Measurements from ENCODE around the gene RAP2C.

Gene RAP2C

GRCh38 chrX:132219343-132219768, at the start of gene RAP2C:
TSS of gene RAP2C (minus strand) at chrX:132219447. CDS start at chrX:132217268, 2,179 bp downstream.
- Histone ChIP-seq H3K9me3 (ENCODE audit: control insufficient read depth, low read length) (no peaks in the 10 kb centered on the region), H3K27me3 (replicated peaks; ENCODE audit: control insufficient read depth, insufficient read depth, low read length) (peaks cover 15% of the 10 kb centered on the region), H3K4me1 (ENCODE audit: control insufficient read depth, insufficient read depth, low read length) (peaks cover 12% of the 10 kb centered on the region), H3K4me3 (ENCODE audit: low read length) (peak within 1 kb of the TSS; percentile 90), H3K9ac (ENCODE audit: low read length) (peak within 1 kb of the TSS; percentile 93), H3K36me3 (ENCODE audit: control insufficient read depth, insufficient read depth, low read length, severe bottlenecking) (no peaks in the 10 kb centered on the region)
- DNase-seq (ENCODE audit: low read depth) = peak; percentile 84

DNA sequence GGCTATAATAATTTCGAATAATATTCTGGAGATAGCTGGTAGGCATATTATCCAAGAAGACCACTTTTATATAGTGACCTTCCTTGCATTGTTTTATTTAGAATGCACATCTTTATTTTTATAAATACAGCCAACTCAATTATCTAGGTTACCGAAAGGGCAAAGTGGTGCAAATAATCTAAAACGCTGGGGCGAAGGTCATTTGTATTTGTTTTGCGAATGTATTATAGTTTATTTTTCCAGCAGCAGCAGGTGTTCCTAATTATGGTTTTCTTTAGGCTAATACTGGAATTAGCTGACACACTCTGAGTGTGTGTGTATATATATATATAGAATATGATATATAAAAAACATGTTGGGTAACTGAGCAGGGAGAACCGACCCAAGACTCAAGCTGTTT, 48.1 kb upstream of the RAP2C start:
- Histone ChIP-seq H3K27me3 (replicated peaks; ENCODE audit: control insufficient read depth, insufficient read depth, low read length) (no peaks in the 10 kb centered on the region), H3K36me3 (ENCODE audit: control insufficient read depth, insufficient read depth, low read length, severe bottlenecking) (no peaks in the 10 kb centered on the region), H3K4me3 (ENCODE audit: low read length) (no peak overlapping the region), H3K4me1 (ENCODE audit: control insufficient read depth, insufficient read depth, low read length) (peaks cover 20% of the 10 kb centered on the region), H3K9ac (ENCODE audit: low read length) (no peak overlapping the region), H3K9me3 (ENCODE audit: control insufficient read depth, low read length) (peaks cover 7% of the 10 kb centered on the region)
- DNase-seq (ENCODE audit: low read depth) = no peak

DNA sequence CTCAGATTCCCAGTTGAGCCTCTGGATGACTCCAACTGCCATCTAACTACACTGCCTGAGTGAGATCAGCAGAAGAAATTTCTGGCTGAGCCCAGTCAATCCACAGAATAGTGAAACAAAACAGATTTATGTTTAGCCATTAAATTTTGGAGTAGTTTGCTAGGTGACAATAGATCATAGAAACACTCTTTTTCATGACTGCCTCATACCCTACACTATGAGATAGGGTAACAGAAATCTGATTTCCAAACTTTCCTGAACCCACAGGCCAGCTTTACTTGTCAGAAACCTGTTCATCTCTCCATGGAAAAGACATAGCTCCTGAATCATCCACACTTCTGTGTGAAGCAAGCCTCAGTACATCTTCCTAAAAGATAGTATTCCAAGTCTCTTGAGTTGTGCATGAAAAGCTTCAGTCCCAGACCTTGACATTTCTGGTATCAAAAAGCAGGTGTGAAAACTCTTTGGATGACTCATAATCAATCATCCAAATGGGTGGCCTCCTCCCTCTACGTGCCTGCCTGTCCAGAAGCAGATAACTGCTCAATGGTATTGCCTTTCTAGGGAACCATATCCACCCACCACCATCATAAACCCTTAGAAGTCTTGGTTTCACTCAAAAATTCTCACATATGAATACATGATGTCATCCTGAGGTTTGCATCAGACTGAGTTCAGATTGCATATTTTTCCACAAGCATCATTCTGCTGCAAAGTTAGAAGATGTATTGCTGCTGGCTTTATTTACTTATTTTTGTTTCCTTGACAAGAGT, 47.5 kb upstream of the RAP2C start:
- Histone ChIP-seq H3K9ac (ENCODE audit: low read length) (no peak overlapping the region), H3K27me3 (replicated peaks; ENCODE audit: control insufficient read depth, insufficient read depth, low read length) (no peaks in the 10 kb centered on the region), H3K4me3 (ENCODE audit: low read length) (no peak overlapping the region), H3K4me1 (ENCODE audit: control insufficient read depth, insufficient read depth, low read length) (peaks cover 15% of the 10 kb centered on the region), H3K36me3 (ENCODE audit: control insufficient read depth, insufficient read depth, low read length, severe bottlenecking) (no peaks in the 10 kb centered on the region), H3K9me3 (ENCODE audit: control insufficient read depth, low read length) (peaks cover 7% of the 10 kb centered on the region)
- peak; percentile 71 for DNase-seq (ENCODE audit: low read depth)

DNA sequence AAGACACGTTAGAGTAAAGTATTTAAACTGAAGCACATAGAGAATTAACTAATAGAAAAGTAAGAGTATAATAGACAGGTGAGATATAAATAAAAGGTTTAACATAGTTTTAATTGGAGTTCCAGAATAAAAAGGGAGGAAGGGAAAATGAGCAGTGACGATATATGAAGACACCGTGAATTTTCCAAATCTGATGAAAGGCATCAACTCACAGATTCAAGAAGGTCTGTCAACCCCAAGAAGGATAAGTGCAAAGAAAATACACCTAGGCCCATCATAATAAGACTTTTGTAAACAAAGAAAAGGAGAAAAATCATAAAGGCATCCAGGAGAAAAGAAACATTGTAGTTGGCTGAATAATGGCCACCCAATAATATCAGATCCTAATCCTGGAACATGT, 43.9 kb upstream of the RAP2C start:
- H3K27me3 ChIP-seq (replicated peaks; ENCODE audit: control insufficient read depth, insufficient read depth, low read length) = no peaks in the 10 kb centered on the region
- H3K36me3 ChIP-seq (ENCODE audit: control insufficient read depth, insufficient read depth, low read length, severe bottlenecking) = no peaks in the 10 kb centered on the region
- peaks cover 13% of the 10 kb centered on the region for H3K9me3 ChIP-seq (ENCODE audit: control insufficient read depth, low read length)
- H3K4me1 ChIP-seq (ENCODE audit: control insufficient read depth, insufficient read depth, low read length) = no peaks in the 10 kb centered on the region
- H3K9ac ChIP-seq (ENCODE audit: low read length) = no peak overlapping the region
- no peak overlapping the region for H3K4me3 ChIP-seq (ENCODE audit: low read length)
- DNase-seq (ENCODE audit: low read depth) = no peak

DNA sequence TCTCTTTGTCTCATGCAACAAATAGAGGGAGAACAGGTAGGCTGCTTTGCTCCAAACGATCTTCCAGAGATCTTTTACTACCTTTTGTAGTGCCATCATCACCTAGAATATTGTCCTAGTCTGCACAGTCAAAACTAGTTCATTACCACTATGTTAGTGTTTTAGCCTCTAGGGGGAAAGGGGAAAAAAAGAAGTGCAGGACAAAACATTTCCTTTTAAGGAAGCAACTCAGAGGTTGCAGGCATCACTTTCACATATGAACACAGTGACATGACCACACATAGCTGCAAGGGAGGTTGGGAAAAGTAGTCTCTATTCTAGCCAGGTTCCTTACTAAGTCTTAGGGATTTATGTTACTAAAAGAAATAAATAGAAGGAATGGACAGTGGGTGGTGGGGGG, 39.3 kb upstream of the RAP2C start:
- H3K9me3 ChIP-seq (ENCODE audit: control insufficient read depth, low read length) = peaks cover 12% of the 10 kb centered on the region
- no peaks in the 10 kb centered on the region for H3K27me3 ChIP-seq (replicated peaks; ENCODE audit: control insufficient read depth, insufficient read depth, low read length)
- no peaks in the 10 kb centered on the region for H3K36me3 ChIP-seq (ENCODE audit: control insufficient read depth, insufficient read depth, low read length, severe bottlenecking)
- no peaks in the 10 kb centered on the region for H3K4me1 ChIP-seq (ENCODE audit: control insufficient read depth, insufficient read depth, low read length)
- H3K9ac ChIP-seq (ENCODE audit: low read length) = no peak overlapping the region
- no peak for DNase-seq (ENCODE audit: low read depth)
- no peak overlapping the region for H3K4me3 ChIP-seq (ENCODE audit: low read length)

DNA sequence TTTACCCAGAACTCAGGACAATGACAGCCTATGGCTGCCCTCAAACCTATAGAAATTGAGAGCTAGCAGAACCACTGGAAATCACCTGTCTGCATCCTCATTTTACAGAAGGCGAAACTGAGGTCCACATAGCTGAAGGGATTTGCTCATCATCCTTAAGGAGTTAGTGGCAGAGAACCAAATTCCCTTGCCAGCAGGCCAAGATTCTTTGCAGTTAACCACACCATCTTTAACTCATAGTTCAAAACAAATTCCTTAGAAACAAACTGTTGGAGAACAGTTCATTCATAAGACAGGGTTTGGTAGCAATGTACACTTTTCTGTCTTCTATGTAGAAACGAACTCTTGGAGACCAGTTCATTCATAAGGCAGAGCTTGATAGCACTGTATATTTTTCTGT, 37.9 kb upstream of the RAP2C start:
- DNase-seq (ENCODE audit: low read depth) = peak; percentile 50

DNA sequence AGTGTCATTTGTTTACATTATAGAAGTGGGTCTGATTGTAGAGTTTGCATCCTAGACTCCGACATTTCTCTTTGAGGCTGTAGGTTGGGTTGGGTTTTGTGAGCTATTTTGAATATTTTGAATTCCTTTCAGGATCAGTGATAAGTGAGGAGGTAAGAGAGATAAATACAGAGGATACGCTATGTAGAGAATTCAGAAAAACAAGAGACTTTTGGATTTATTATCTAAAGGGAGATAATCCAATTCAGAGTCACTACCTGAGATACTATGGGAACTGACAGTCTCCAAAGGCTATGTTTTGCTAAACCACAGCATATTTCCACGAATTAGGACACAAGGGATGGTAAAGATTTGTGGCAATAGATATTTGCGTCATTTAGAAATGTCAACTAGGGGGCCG, 16.9 kb upstream of the RAP2C start:
- no peaks in the 10 kb centered on the region for H3K4me1 ChIP-seq (ENCODE audit: control insufficient read depth, insufficient read depth, low read length)
- no peaks in the 10 kb centered on the region for H3K27me3 ChIP-seq (replicated peaks; ENCODE audit: control insufficient read depth, insufficient read depth, low read length)
- H3K4me3 ChIP-seq (ENCODE audit: low read length) = no peak overlapping the region
- no peaks in the 10 kb centered on the region for H3K9me3 ChIP-seq (ENCODE audit: control insufficient read depth, low read length)
- H3K9ac ChIP-seq (ENCODE audit: low read length) = no peak overlapping the region
- no peak for DNase-seq (ENCODE audit: low read depth)
- H3K36me3 ChIP-seq (ENCODE audit: control insufficient read depth, insufficient read depth, low read length, severe bottlenecking) = no peaks in the 10 kb centered on the region

More for the DNA sequence above, 37.9 kb upstream of the RAP2C start:
- Histone ChIP-seq H3K4me1 (ENCODE audit: control insufficient read depth, insufficient read depth, low read length) (no peaks in the 10 kb centered on the region), H3K36me3 (ENCODE audit: control insufficient read depth, insufficient read depth, low read length, severe bottlenecking) (no peaks in the 10 kb centered on the region), H3K9ac (ENCODE audit: low read length) (no peak overlapping the region), H3K27me3 (replicated peaks; ENCODE audit: control insufficient read depth, insufficient read depth, low read length) (no peaks in the 10 kb centered on the region), H3K9me3 (ENCODE audit: control insufficient read depth, low read length) (peaks cover 11% of the 10 kb centered on the region), H3K4me3 (ENCODE audit: low read length) (no peak overlapping the region)

GRCh38 chrX:132235488-132235887, 16.2 kb upstream of the RAP2C start:
- Histone ChIP-seq H3K27me3 (replicated peaks; ENCODE audit: control insufficient read depth, insufficient read depth, low read length) (no peaks in the 10 kb centered on the region), H3K9me3 (ENCODE audit: control insufficient read depth, low read length) (no peaks in the 10 kb centered on the region), H3K36me3 (ENCODE audit: control insufficient read depth, insufficient read depth, low read length, severe bottlenecking) (no peaks in the 10 kb centered on the region), H3K4me1 (ENCODE audit: control insufficient read depth, insufficient read depth, low read length) (no peaks in the 10 kb centered on the region), H3K9ac (ENCODE audit: low read length) (no peak overlapping the region), H3K4me3 (ENCODE audit: low read length) (no peak overlapping the region)
- DNase-seq (ENCODE audit: low read depth) = no peak

GRCh38 chrX:132231587-132231986, 12.3 kb upstream of the RAP2C start:
- Histone ChIP-seq H3K36me3 (ENCODE audit: control insufficient read depth, insufficient read depth, low read length, severe bottlenecking) (no peaks in the 10 kb centered on the region), H3K9ac (ENCODE audit: low read length) (no peak overlapping the region), H3K9me3 (ENCODE audit: control insufficient read depth, low read length) (no peaks in the 10 kb centered on the region), H3K4me3 (ENCODE audit: low read length) (no peak overlapping the region), H3K27me3 (replicated peaks; ENCODE audit: control insufficient read depth, insufficient read depth, low read length) (no peaks in the 10 kb centered on the region), H3K4me1 (ENCODE audit: control insufficient read depth, insufficient read depth, low read length) (peaks cover 20% of the 10 kb centered on the region)
- DNase-seq (ENCODE audit: low read depth) = no peak

DNA sequence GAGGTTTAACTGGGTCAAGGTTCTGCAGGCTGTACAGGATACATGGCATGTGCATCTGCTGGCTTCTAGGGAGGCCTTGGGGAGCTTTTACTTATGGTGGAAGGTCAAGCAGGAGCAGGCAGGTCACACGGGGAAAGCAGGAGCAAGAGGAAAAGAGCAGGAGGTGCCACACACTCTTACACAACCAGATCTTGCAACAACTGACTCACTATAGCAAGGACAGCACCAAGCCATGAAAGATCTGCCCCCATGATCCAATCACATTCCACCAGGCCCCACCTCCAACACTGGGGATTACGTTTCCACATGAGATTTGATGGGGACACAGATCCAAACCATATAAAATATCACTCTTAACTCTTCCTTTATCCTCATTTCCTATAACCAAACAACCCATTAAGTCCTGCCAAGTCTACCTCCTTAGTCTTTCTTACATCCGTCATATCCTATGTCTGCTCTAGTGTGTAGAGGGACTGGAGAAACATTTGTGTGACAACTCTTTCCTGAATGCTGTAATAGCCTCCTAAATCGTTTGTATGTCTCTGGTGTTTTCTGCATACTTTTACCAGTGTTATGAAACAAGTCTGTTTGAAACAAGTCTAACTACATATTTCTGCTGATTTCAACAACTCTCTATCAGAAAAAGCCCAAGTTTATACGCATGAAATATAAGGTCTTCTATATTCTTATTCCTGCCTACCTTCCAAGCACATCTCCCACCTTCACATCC, 8.3 kb upstream of the RAP2C start:
- Histone ChIP-seq H3K36me3 (ENCODE audit: control insufficient read depth, insufficient read depth, low read length, severe bottlenecking) (no peaks in the 10 kb centered on the region), H3K9ac (ENCODE audit: low read length) (peak overlapping the region; percentile 28), H3K4me1 (ENCODE audit: control insufficient read depth, insufficient read depth, low read length) (peaks cover 20% of the 10 kb centered on the region), H3K4me3 (ENCODE audit: low read length) (no peak overlapping the region), H3K9me3 (ENCODE audit: control insufficient read depth, low read length) (no peaks in the 10 kb centered on the region), H3K27me3 (replicated peaks; ENCODE audit: control insufficient read depth, insufficient read depth, low read length) (peaks cover 15% of the 10 kb centered on the region)
- DNase-seq (ENCODE audit: low read depth) = peak; percentile 57

DNA sequence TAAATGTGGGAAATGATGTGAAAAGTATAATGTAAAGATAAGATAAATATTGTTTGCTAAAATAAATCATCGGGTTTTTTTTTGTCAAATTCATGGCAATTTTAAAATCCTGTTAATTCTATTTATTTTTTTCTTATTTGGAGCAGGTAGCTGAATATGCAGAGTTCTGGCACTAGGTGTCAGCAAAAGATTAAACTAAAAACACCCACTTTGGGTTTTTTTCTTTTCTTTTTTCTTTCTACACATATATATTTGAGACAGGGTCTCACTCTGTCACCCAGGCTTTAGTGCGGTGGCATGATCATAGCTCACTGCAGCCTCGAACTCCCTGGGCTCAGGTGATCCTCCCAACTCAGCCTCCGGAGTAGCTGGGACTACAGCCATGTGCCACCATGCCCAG, 6.9 kb upstream of the RAP2C start:
- peaks cover 20% of the 10 kb centered on the region for H3K4me1 ChIP-seq (ENCODE audit: control insufficient read depth, insufficient read depth, low read length)
- H3K36me3 ChIP-seq (ENCODE audit: control insufficient read depth, insufficient read depth, low read length, severe bottlenecking) = no peaks in the 10 kb centered on the region
- H3K9me3 ChIP-seq (ENCODE audit: control insufficient read depth, low read length) = no peaks in the 10 kb centered on the region
- no peak overlapping the region for H3K4me3 ChIP-seq (ENCODE audit: low read length)
- peaks cover 20% of the 10 kb centered on the region for H3K27me3 ChIP-seq (replicated peaks; ENCODE audit: control insufficient read depth, insufficient read depth, low read length)
- H3K9ac ChIP-seq (ENCODE audit: low read length) = no peak overlapping the region
- DNase-seq (ENCODE audit: low read depth) = peak; percentile 55
